GM23248 (cell line): ENCODE data around the gene GSTO2.

Experiments used
- EZH2 ChIP-seq: fragments of 200-600 bp; sonication (generic); IDR thresholded peaks from 2 replicates; pipeline ENCODE4 v1.6.1; 2018; ENCODE audit warnings: antibody characterized with exemption, mild to moderate bottlenecking; ENCODE audit not compliant: insufficient read depth, poor library complexity, severe bottlenecking
- EZH2phosphoT487 ChIP-seq: fragments of 200-600 bp; sonication (generic); IDR thresholded peaks from 2 replicates; pipeline ENCODE4 v1.6.1; 2018; ENCODE audit warnings: antibody characterized with exemption, moderate library complexity, mild to moderate bottlenecking, low read depth; ENCODE audit not compliant: insufficient read depth

GRCh38 chr10:104247513-104248146 lies 21.4 kb upstream of the GSTO2 start:
- TF ChIP-seq EZH2 = no peak
- no peak for TF ChIP-seq EZH2phosphoT487
